Neuronal stem cell (in vitro differentiated cells): ENCODE results near the gene PPM1B.

Experiments used
- DNase-seq: peaks from one replicate; pipeline ENCODE4 v3.0.0-alpha.2; 2013; ENCODE audit warnings: low spot score
- H2AFZ ChIP-seq: one replicate; pipeline ENCODE4 v1.6.1; 2013; ENCODE audit warnings: mild to moderate bottlenecking, low read length, inconsistent platforms
- H2AK5ac ChIP-seq: 2 replicates; pipeline ENCODE4 v1.6.1; 2013; ENCODE audit warnings: low read depth, mild to moderate bottlenecking, inconsistent platforms, low read length, moderate library complexity, mixed read lengths
- H2BK120ac ChIP-seq: 2 replicates; pipeline ENCODE4 v1.6.1; 2013; ENCODE audit warnings: low read depth, mild to moderate bottlenecking, inconsistent platforms, low read length, moderate library complexity, mixed read lengths
- H2BK12ac ChIP-seq: one replicate; pipeline ENCODE4 v1.6.1; 2013; ENCODE audit warnings: low read length, inconsistent platforms
- H2BK15ac ChIP-seq: 2 replicates; pipeline ENCODE4 v1.6.1; 2013; ENCODE audit warnings: mild to moderate bottlenecking, low read length, inconsistent platforms, mixed read lengths
- H2BK5ac ChIP-seq: one replicate; pipeline ENCODE4 v1.6.1; 2013; ENCODE audit warnings: inconsistent platforms, mild to moderate bottlenecking, low read length, moderate library complexity
- H3K14ac ChIP-seq: one replicate; pipeline ENCODE4 v1.6.1; 2013; ENCODE audit warnings: low read length, inconsistent platforms
- H3K18ac ChIP-seq: 2 replicates; pipeline ENCODE4 v1.6.1; 2013; ENCODE audit warnings: low read length, inconsistent platforms
- H3K23ac ChIP-seq: 2 replicates; pipeline ENCODE4 v1.6.1; 2013; ENCODE audit warnings: low read depth, mild to moderate bottlenecking, mixed read lengths, low read length, inconsistent platforms; ENCODE audit not compliant: poor library complexity
- H3K27ac ChIP-seq: replicated peaks from 3 replicates; pipeline ENCODE4 v1.5.1; 2013; ENCODE audit warnings: low read length, inconsistent platforms
- H3K27me3 ChIP-seq, 3 experiments: 2 replicates each; pipeline ENCODE4 v1.6.1; 2013; ENCODE audit warnings: low read length in 3 of 3, mild to moderate bottlenecking in 2 of 3, inconsistent platforms in 1 of 3, low read depth in 1 of 3, mixed read lengths in 1 of 3, moderate library complexity in 1 of 3; ENCODE audit not compliant: control insufficient read depth in 3 of 3, insufficient read depth in 3 of 3
- H3K36me3 ChIP-seq, 2 donors: replicated peaks in 1 of 2; 2 replicates each; pipeline ENCODE4 v1.6.1; 2013; ENCODE audit warnings: low read length in 2 of 2; ENCODE audit not compliant: control insufficient read depth in 2 of 2, insufficient read depth in 2 of 2
- H3K4ac ChIP-seq: 2 replicates; pipeline ENCODE4 v1.6.1; 2013; ENCODE audit warnings: inconsistent platforms, mild to moderate bottlenecking, low read length, moderate library complexity
- H3K4me1 ChIP-seq, 2 donors: 1 replicate in 1 of 2; 2 replicates in 1 of 2; pipeline ENCODE4 v1.6.1; 2013; ENCODE audit warnings: low read length in 2 of 2, low read depth in 1 of 2; ENCODE audit not compliant: control insufficient read depth in 2 of 2, insufficient read depth in 1 of 2
- H3K4me2 ChIP-seq: one replicate; pipeline ENCODE4 v1.6.1; 2013; ENCODE audit warnings: mild to moderate bottlenecking, low read length, inconsistent platforms; ENCODE audit not compliant: insufficient read depth, poor library complexity, severe bottlenecking
- H3K4me3 ChIP-seq, 2 donors: 2 replicates each; pipeline ENCODE4 v1.5.1; 2013; ENCODE audit warnings: low read length in 2 of 2, mild to moderate bottlenecking in 2 of 2, inconsistent platforms in 1 of 2, moderate library complexity in 1 of 2
- H3K79me1 ChIP-seq: one replicate; pipeline ENCODE4 v1.6.1; 2013; ENCODE audit warnings: low read depth, mild to moderate bottlenecking, inconsistent platforms, low read length, moderate library complexity
- H3K9ac ChIP-seq: one replicate; pipeline ENCODE4 v1.6.1; 2013; ENCODE audit warnings: mild to moderate bottlenecking, low read depth, low read length, inconsistent platforms; ENCODE audit not compliant: poor library complexity
- H3K9me3 ChIP-seq, 2 donors: replicated peaks in 1 of 2; 2 replicates each; pipeline versions ENCODE3 to v1.6.1; 2013; ENCODE audit warnings: low read length in 2 of 2, mild to moderate bottlenecking in 2 of 2, inconsistent platforms in 1 of 2, low read depth in 1 of 2, mixed read lengths in 1 of 2, moderate library complexity in 1 of 2; ENCODE audit not compliant: control insufficient read depth in 2 of 2, insufficient read depth in 1 of 2
- H4K8ac ChIP-seq: one replicate; pipeline ENCODE4 v1.6.1; 2013; ENCODE audit warnings: low read depth, mild to moderate bottlenecking, inconsistent platforms, low read length, moderate library complexity
- H4K91ac ChIP-seq: one replicate; pipeline ENCODE4 v1.6.1; 2013; ENCODE audit warnings: low read length, low read depth, mild to moderate bottlenecking, inconsistent platforms; ENCODE audit not compliant: poor library complexity
- WGBS, 2 donors: extraction: QIAGEN DNeasy Blood & Tissue Kit; methylation state at CpG; one replicate each; pipeline ENCODE4 v1.1.7; 2013; ENCODE audit warnings: missing lambda C conversion rate in 2 of 2, mixed read lengths in 1 of 2; ENCODE audit not compliant: insufficient read length in 2 of 2, insufficient replicate concordance in 1 of 2; ENCODE audit errors: extremely low coverage in 2 of 2; 5-methylcytosine and 5-hydroxymethylcytosine counted together

Gene PPM1B

DNA sequence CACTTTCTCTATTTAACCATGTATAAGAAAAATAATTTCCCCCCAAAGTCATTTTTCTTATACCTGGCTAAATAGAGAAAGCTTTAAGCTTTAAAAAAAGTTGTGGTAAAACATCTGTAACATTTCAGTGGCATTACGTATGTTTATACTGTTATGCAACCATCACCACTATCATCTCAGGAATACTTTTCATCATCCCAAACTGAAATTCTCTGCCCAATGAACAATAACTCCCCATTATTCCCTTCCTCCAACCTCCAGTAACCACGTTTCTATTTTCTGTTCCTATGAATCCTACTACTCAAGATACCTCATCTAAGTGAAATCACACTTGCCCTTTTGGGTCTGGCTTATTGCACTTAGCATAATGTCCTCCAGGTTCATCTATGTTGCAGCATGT, 104.9 kb downstream of the PPM1B start:
- no peak overlapping the region for H2BK15ac ChIP-seq
- H2AK5ac ChIP-seq = no peak overlapping the region
- H3K27me3 ChIP-seq = no peaks in the 10 kb centered on the region
- WGBS, 2 donors = no CpG with 5 or more reads among the region's 2 CpGs
- DNase-seq = no peak
- H2AFZ ChIP-seq = no peak overlapping the region
- no peak overlapping the region for H2BK5ac ChIP-seq
- no peak overlapping the region for H3K4me2 ChIP-seq
- peaks cover 0 to 5% of the 10 kb centered on the region in 2 donors for H3K9me3 ChIP-seq
- H2BK12ac ChIP-seq = no peak overlapping the region
- no peak overlapping the region for H3K14ac ChIP-seq
- H4K8ac ChIP-seq = no peak overlapping the region
- H4K91ac ChIP-seq = no peak overlapping the region
- no peak overlapping the region for H3K27ac ChIP-seq
- H3K23ac ChIP-seq = no peak overlapping the region
- no peak overlapping the region for H3K9ac ChIP-seq
- no peaks in the 10 kb centered on the region for H3K36me3 ChIP-seq
- H3K4me1 ChIP-seq = no peaks in the 10 kb centered on the region
- H3K18ac ChIP-seq = no peak overlapping the region
- no peak overlapping the region for H3K4me3 ChIP-seq
- no peaks in the 10 kb centered on the region for H3K79me1 ChIP-seq
- no peak overlapping the region for H2BK120ac ChIP-seq
- H3K4ac ChIP-seq = no peak overlapping the region

DNA sequence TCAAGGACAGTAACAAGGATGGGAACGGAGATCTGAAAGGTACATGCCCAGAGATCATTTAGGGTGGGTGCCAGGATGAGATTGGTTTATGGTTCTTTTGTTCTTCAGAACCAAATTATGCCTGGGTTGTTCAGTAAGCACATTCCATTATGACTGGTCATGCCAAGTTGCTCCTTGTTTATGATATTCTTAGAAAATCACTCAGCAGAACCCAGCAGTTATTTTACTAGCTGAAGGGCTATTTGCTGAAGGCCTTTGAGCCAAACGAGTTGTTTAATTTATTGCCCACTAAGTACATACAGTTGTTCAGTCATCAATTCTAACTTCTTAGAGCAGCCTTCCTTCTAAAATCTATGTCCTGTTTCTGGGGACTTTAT, 107.2 kb downstream of the PPM1B start:
- H3K9ac ChIP-seq = no peak overlapping the region
- no peaks in the 10 kb centered on the region for H3K27me3 ChIP-seq
- H4K8ac ChIP-seq = no peak overlapping the region
- no peak overlapping the region for H3K4me2 ChIP-seq
- no peaks in the 10 kb centered on the region for H3K79me1 ChIP-seq
- no peak overlapping the region for H3K4ac ChIP-seq
- no peak overlapping the region for H3K18ac ChIP-seq
- H2BK5ac ChIP-seq = no peak overlapping the region
- no peak for DNase-seq
- H2BK12ac ChIP-seq = no peak overlapping the region
- no peak overlapping the region for H3K14ac ChIP-seq
- H4K91ac ChIP-seq = no peak overlapping the region
- no peak overlapping the region for H2BK120ac ChIP-seq
- H3K23ac ChIP-seq = no peak overlapping the region
- H2BK15ac ChIP-seq = no peak overlapping the region
- H3K27ac ChIP-seq = no peak overlapping the region
- H3K36me3 ChIP-seq = no peaks in the 10 kb centered on the region
- H3K9me3 ChIP-seq = no peaks in the 10 kb centered on the region
- no CpG with 5 or more reads among the region's 2 CpGs for WGBS, 2 donors
- H3K4me3 ChIP-seq = no peak overlapping the region
- no peak overlapping the region for H2AK5ac ChIP-seq
- H2AFZ ChIP-seq = no peak overlapping the region
- no peaks in the 10 kb centered on the region for H3K4me1 ChIP-seq

DNA sequence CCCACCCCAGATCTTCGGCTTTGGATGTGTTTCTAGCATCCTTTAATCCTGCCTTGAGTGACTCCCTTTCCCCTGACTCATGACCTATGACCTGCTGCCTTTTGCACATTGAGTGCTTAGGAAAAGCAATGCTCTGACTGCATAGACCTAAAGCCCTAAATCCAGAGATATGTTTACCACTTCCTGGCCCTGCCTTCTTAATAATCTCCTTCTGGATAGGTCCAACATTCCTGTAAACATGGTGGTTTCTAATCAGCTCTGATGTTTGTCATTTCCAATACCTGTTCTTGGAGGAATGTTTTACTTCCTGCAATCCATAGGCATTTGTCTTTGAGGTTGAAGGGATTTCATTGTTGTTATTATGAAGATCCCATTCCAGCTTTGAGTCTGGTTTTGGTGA, 108.9 kb downstream of the PPM1B start:
- H3K23ac ChIP-seq = no peak overlapping the region
- no peak overlapping the region for H2BK5ac ChIP-seq
- no peak for DNase-seq
- no peak overlapping the region for H3K27ac ChIP-seq
- no peaks in the 10 kb centered on the region for H3K36me3 ChIP-seq
- H2BK15ac ChIP-seq = no peak overlapping the region
- H3K4me2 ChIP-seq = no peak overlapping the region
- no peak overlapping the region for H3K4me3 ChIP-seq
- H2AFZ ChIP-seq = no peak overlapping the region
- H4K8ac ChIP-seq = no peak overlapping the region
- no peak overlapping the region for H3K4ac ChIP-seq
- no peak overlapping the region for H2AK5ac ChIP-seq
- no peaks in the 10 kb centered on the region for H3K4me1 ChIP-seq
- no peak overlapping the region for H3K14ac ChIP-seq
- no peak overlapping the region for H4K91ac ChIP-seq
- no peaks in the 10 kb centered on the region for H3K9me3 ChIP-seq
- no peak overlapping the region for H3K9ac ChIP-seq
- no peaks in the 10 kb centered on the region for H3K27me3 ChIP-seq
- H2BK120ac ChIP-seq = no peak overlapping the region
- no peaks in the 10 kb centered on the region for H3K79me1 ChIP-seq
- no peak overlapping the region for H2BK12ac ChIP-seq
- WGBS, 2 donors = no CpG with 5 or more reads among the region's 1 CpG
- no peak overlapping the region for H3K18ac ChIP-seq

DNA sequence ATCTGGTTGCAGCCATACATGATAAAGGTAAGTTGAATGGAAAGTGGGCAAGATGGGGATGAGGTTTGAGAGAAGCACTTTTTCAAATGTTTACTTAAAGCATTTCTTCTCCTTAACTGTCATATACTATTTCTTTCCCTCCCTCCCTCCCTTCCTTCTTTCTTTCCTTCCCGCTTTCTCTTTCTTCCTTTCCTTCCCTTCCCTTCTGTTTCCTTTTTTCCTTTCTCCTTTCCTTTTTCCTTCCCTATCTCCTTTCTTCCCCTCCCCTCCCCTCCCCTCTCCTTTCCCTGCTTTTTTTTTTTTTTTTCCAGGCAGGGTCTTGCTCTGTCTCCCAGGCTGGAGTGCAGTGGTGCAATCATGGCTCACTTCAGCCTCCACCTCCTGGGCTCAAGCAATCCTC, 112.2 kb downstream of the PPM1B start:
- Histone ChIP-seq H2BK5ac (no peak overlapping the region), H3K18ac (no peak overlapping the region), H3K4me1 (no peaks in the 10 kb centered on the region)

More for the DNA sequence above, 112.2 kb downstream of the PPM1B start:
- Histone ChIP-seq H2BK15ac (no peak overlapping the region), H3K4ac (no peak overlapping the region), H3K4me3 (no peak overlapping the region), H3K79me1 (no peaks in the 10 kb centered on the region), H2BK12ac (no peak overlapping the region), H4K8ac (no peak overlapping the region), H2BK120ac (no peak overlapping the region), H2AK5ac (no peak overlapping the region), H3K36me3 (no peaks in the 10 kb centered on the region), H3K14ac (no peak overlapping the region), H3K9me3 (no peaks in the 10 kb centered on the region), H4K91ac (no peak overlapping the region), H3K27me3 (no peaks in the 10 kb centered on the region), H3K23ac (no peak overlapping the region), H2AFZ (no peak overlapping the region), H3K9ac (no peak overlapping the region), H3K4me2 (no peak overlapping the region), H3K27ac (no peak overlapping the region)
- no CpG with 5 or more reads among the region's 1 CpG for WGBS, 2 donors
- DNase-seq = no peak
